Caco-2 (cell line): Measurements from ENCODE around the gene GPX6. TPM values are rescaled to one million over a fixed set of nuclear protein-coding genes. Genes with fewer than 3 reads are reported as not detected.

Experiments
- BruUV-seq: library from RNA; stranded (reverse); fragments of 400-500 nt; replicated peaks from 2 replicates; lab custom pipeline; 2021; lab: Mats Ljungman, UMichigan
- CTCF ChIA-PET: fragments of 300-600 bp; sonication (Branson Sonifier 250); formaldehyde crosslinking; loops from one replicate; lab custom pipeline; 2022; ENCODE audit warnings: antibody characterized with exemption; lab: Charles Lee
- POLR2A ChIA-PET: fragments of 300-600 bp; sonication (Branson Sonifier 250); formaldehyde crosslinking; loops from one replicate; lab custom pipeline; 2022; ENCODE audit warnings: antibody characterized with exemption; lab: Charles Lee
- DNase-seq, 2 experiments: peaks; one replicate each; pipeline versions ENCODE4 v3.0.0 to v3.0.0-alpha.2; 2020 to 2022
- H3K27me3 ChIP-seq: replicated peaks from 2 replicates; pipeline ENCODE4 v1.6.0; 2011; ENCODE audit warnings: low read length; ENCODE audit not compliant: control insufficient read depth, insufficient read depth
- H3K36me3 ChIP-seq: 2 replicates; pipeline ENCODE4 v1.5.1; 2011; ENCODE audit warnings: low read length; ENCODE audit not compliant: control insufficient read depth, insufficient read depth
- H3K4me1 ChIP-seq: fragments of 250-450 bp; sonication (Bioruptor Pico); 2 replicates; pipeline ENCODE4 v1.5.1; 2020; ENCODE audit warnings: mild to moderate bottlenecking
- H3K4me3 ChIP-seq: 2 replicates; pipeline ENCODE4 v1.5.1; 2011; ENCODE audit warnings: low read depth, mild to moderate bottlenecking, control low read depth, low read length
- H3K9me3 ChIP-seq: fragments of 250-450 bp; sonication (Bioruptor Pico); 2 replicates; pipeline ENCODE4 v1.5.1; 2020; ENCODE audit warnings: mild to moderate bottlenecking, moderate library complexity
- H3K27ac Mint-ChIP-seq: one replicate; pipeline ENCODE4 v1.8.0; 2022; ENCODE audit warnings: mixed read lengths; ENCODE audit not compliant: unreplicated experiment
- H3K27me3 Mint-ChIP-seq: one replicate; pipeline ENCODE4 v1.8.0; 2022; ENCODE audit warnings: mixed read lengths; ENCODE audit not compliant: insufficient read depth, unreplicated experiment
- H3K36me3 Mint-ChIP-seq: one replicate; pipeline ENCODE4 v1.8.0; 2022; ENCODE audit warnings: mild to moderate bottlenecking, mixed read lengths; ENCODE audit not compliant: insufficient read depth, unreplicated experiment
- H3K4me1 Mint-ChIP-seq: one replicate; pipeline ENCODE4 v1.8.0; 2022; ENCODE audit warnings: low read depth, mixed read lengths; ENCODE audit not compliant: unreplicated experiment
- H3K4me3 Mint-ChIP-seq: one replicate; pipeline ENCODE4 v1.8.0; 2022; ENCODE audit warnings: mild to moderate bottlenecking, moderate library complexity, mixed read lengths; ENCODE audit not compliant: unreplicated experiment
- H3K9me3 Mint-ChIP-seq: one replicate; pipeline ENCODE4 v1.8.0; 2022; ENCODE audit warnings: mixed read lengths; ENCODE audit not compliant: unreplicated experiment
- CTCF ChIP-seq, 2 experiments: fragments of 200-600 bp in 1 of 2; IDR thresholded peaks; 1 replicate in 1 of 2; 2 replicates in 1 of 2; pipeline versions ENCODE4 v1.5.1 to v1.8.0; 2011 to 2022; ENCODE audit warnings: antibody characterized with exemption in 1 of 2, control low read depth in 1 of 2, inconsistent platforms in 1 of 2, low read depth in 1 of 2, low read length in 1 of 2, mild to moderate bottlenecking in 1 of 2, moderate library complexity in 1 of 2; ENCODE audit not compliant: insufficient read depth in 1 of 2, severe bottlenecking in 1 of 2, unreplicated experiment in 1 of 2
- intact Hi-C: fragments of 100-400 bp; cut with micrococcal nuclease; formaldehyde crosslinking; loops from one replicate; pipeline ENCODE4 v1.10.0; 2022; ENCODE audit not compliant: unreplicated experiment
- total RNA-seq: library from RNA; stranded (reverse); gene quantifications from 2 replicates; pipeline ENCODE4 v1.2.3, GENCODE V29; 2022

GPX6 gene
- total RNA-seq, 1 experiment from 2014 or later: not detected

- no peaks in the 10 kb centered on the region for H3K27me3 ChIP-seq
- Mint-ChIP-seq H3K27me3 (peaks cover 5% of the 10 kb centered on the region), H3K36me3 (no peaks in the 10 kb centered on the region), H3K9me3 (peaks cover 9% of the 10 kb centered on the region), H3K4me3 (no peak overlapping the region), H3K27ac (no peak overlapping the region), H3K4me1 (no peaks in the 10 kb centered on the region)
- CTCF ChIA-PET: no interaction called here
- no TSS peak for BruUV-seq
- no peak overlapping the region for H3K4me3 ChIP-seq
- no peaks in the 10 kb centered on the region for H3K36me3 ChIP-seq
- H3K4me1 ChIP-seq: no peaks in the 10 kb centered on the region
- POLR2A ChIA-PET: no interaction called here
- no peaks in the 10 kb centered on the region; the same call in 1 of the 2 replicates for H3K9me3 ChIP-seq
- intact Hi-C loops: no loop called here
- DNase-seq: no peak
- no peak for TF ChIP-seq CTCF (IDR thresholded peaks at IDR 0.05; ENCODE audit: insufficient read depth in 1 of 2, low read depth in 1 of 2, low read length in 1 of 2, severe bottlenecking in 1 of 2, unreplicated experiment in 1 of 2)
Observed at GRCh38 chr6:28468056-28468455, 47.5 kb downstream of the GPX6 start.

GRCh38 chr6:28462401-28462800 is 53.2 kb downstream of the GPX6 start:
- intact Hi-C loops: no loop called here
- H3K4me1 Mint-ChIP-seq: peaks cover 6% of the 10 kb centered on the region

GRCh38 chr6:28458568-28458967 is 57.0 kb downstream of the GPX6 start:
- Mint-ChIP-seq H3K4me3 (no peak overlapping the region), H3K36me3 (no peaks in the 10 kb centered on the region), H3K27me3 (peaks cover 17% of the 10 kb centered on the region), H3K4me1 (peaks cover 7% of the 10 kb centered on the region), H3K9me3 (no peaks in the 10 kb centered on the region), H3K27ac (no peak overlapping the region)
- no TSS peak for BruUV-seq
- intact Hi-C loops: no loop called here
- DNase-seq: no peak
- ChIA-PET CTCF (no interaction called here), POLR2A (no interaction called here)
- H3K36me3 ChIP-seq: no peaks in the 10 kb centered on the region
- no peak for TF ChIP-seq CTCF (IDR thresholded peaks at IDR 0.05; ENCODE audit: insufficient read depth in 1 of 2, low read depth in 1 of 2, low read length in 1 of 2, severe bottlenecking in 1 of 2, unreplicated experiment in 1 of 2)
- H3K4me3 ChIP-seq: no peak overlapping the region
- H3K27me3 ChIP-seq: no peaks in the 10 kb centered on the region
- H3K9me3 ChIP-seq: no peaks in the 10 kb centered on the region
- H3K4me1 ChIP-seq: no peaks in the 10 kb centered on the region

More at GRCh38 chr6:28462401-28462800, 53.2 kb downstream of the GPX6 start:
- Histone ChIP-seq H3K36me3 (no peaks in the 10 kb centered on the region), H3K27me3 (no peaks in the 10 kb centered on the region), H3K4me1 (no peaks in the 10 kb centered on the region), H3K9me3 (no peaks in the 10 kb centered on the region), H3K4me3 (no peak overlapping the region)
- TF ChIP-seq CTCF (IDR thresholded peaks at IDR 0.05; ENCODE audit: insufficient read depth in 1 of 2, low read depth in 1 of 2, low read length in 1 of 2, severe bottlenecking in 1 of 2, unreplicated experiment in 1 of 2): no peak
- peaks cover 13% of the 10 kb centered on the region for H3K27me3 Mint-ChIP-seq
- no TSS peak for BruUV-seq
- ChIA-PET CTCF (no interaction called here), POLR2A (no interaction called here)
- no peak overlapping the region for H3K4me3 Mint-ChIP-seq
- H3K9me3 Mint-ChIP-seq: no peaks in the 10 kb centered on the region
- no peak for DNase-seq
- H3K36me3 Mint-ChIP-seq: no peaks in the 10 kb centered on the region
- H3K27ac Mint-ChIP-seq: no peak overlapping the region

Other genes with a start within 250 kb of the GPX6 start
- 7.2 and 7.8 TPM in 2 replicates for gene ZSCAN26, start 248.7 kb downstream of the GPX6 start, total RNA-seq
- 3.6 and 3.8 TPM in 2 replicates for gene PGBD1, start 234.2 kb downstream of the GPX6 start, total RNA-seq
- 1.7 and 3.4 TPM in 2 replicates for gene ZSCAN31, start 179.6 kb downstream of the GPX6 start, total RNA-seq
- gene ZKSCAN3, start 165.8 kb downstream of the GPX6 start, total RNA-seq: 3.7 and 4.3 TPM in 2 replicates
- gene ZSCAN12, start 116.0 kb downstream of the GPX6 start, total RNA-seq: 1.5 and 1.6 TPM in 2 replicates
- not detected in 2 replicates for gene ZSCAN23, start 72.3 kb downstream of the GPX6 start, total RNA-seq
- not detected in 2 replicates for gene GPX5, start 10.1 kb upstream of the GPX6 start, total RNA-seq